HFF-Myc (cell line): ENCODE results near the gene EEF1AKMT1.

Source experiments
- DNase-seq: peaks from one replicate; pipeline ENCODE4 v3.0.0-alpha.2; 2011; ENCODE audit warnings: low read depth; ENCODE audit errors: extremely low read depth
- H3K4me3 ChIP-seq: replicated peaks from 2 replicates; pipeline ENCODE4 v1.5.1; 2011; ENCODE audit warnings: low read depth, mild to moderate bottlenecking, control low read depth, low read length
- CTCF ChIP-seq: IDR thresholded peaks from 2 replicates; pipeline ENCODE4 v1.5.1; 2012; ENCODE audit warnings: mild to moderate bottlenecking, low read depth, low read length, control low read depth; ENCODE audit errors: missing control alignments

The EEF1AKMT1 gene

GRCh38 chr13:20812890-20813289, 39.1 kb upstream of the EEF1AKMT1 start:
- no peak for TF ChIP-seq CTCF
- H3K4me3 ChIP-seq = no peak overlapping the region
- DNase-seq = no peak

GRCh38 chr13:20810808-20811207, 37.0 kb upstream of the EEF1AKMT1 start:
- no peak for TF ChIP-seq CTCF
- DNase-seq = no peak
- no peak overlapping the region for H3K4me3 ChIP-seq

- no peak overlapping the region for H3K4me3 ChIP-seq
- no peak for DNase-seq
- no peak for TF ChIP-seq CTCF
These were observed 35.1 kb upstream of the EEF1AKMT1 start for GRCh38 chr13:20808874-20809273.

GRCh38 chr13:20803180-20803965, 29.6 kb upstream of the EEF1AKMT1 start:
- TF ChIP-seq CTCF = no peak
- no peak for DNase-seq
- H3K4me3 ChIP-seq = no peak overlapping the region

GRCh38 chr13:20801707-20802106, 27.9 kb upstream of the EEF1AKMT1 start:
- no peak overlapping the region for H3K4me3 ChIP-seq
- no peak for DNase-seq
- TF ChIP-seq CTCF = no peak

GRCh38 chr13:20799726-20800416, 26.1 kb upstream of the EEF1AKMT1 start:
- TF ChIP-seq CTCF = no peak
- no peak overlapping the region for H3K4me3 ChIP-seq
- DNase-seq = no peak
